ENCODE measurements around the gene CEP104. TPM values are rescaled to one million over a fixed set of nuclear protein-coding genes. Genes with fewer than 3 reads are reported as not detected.

Gene CEP104
- total and polyA plus RNA-seq, 10 of the 15 experiments (the other 5 are each of a cell fraction or from before 2014, with no cell fraction given): 7.2 to 34.8 (median 19.3) TPM

DNA sequence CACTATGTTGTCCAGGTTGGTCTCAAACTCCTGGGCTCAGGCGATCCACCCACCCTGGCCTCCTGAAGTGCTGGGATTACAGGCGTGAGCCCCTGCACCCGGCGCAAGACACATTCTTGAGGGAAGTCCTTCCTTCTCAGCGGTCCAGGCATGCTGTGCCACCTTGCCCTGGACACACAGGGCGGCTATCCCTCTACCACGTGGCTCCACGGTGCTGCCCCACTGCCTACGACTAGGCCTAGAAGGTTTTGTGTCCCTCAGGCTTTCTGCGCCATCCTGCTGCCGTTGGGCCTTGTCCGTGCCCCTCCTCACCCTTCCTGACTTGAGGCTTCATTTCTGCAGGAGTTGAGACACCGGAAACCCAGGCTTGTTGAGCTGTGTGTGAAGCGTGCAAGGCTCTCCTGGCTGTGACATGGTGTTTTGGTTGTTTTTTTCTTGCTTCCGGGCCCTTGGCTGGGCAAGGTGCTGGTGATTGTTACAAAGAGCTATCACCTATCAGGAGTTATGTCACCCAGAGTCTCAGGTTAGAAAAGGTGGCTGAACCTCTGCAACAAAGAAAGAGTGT, 29.2 kb upstream of the CEP104 start (continued):
- TF ChIP-seq SRF (IDR thresholded peaks at IDR 0.05; ENCODE audit: low read depth in 2 of 2, low read length in 2 of 2) (no peak), TCF12 (IDR thresholded peaks at IDR 0.05; ENCODE audit: low read depth, low read length) (no peak), PAX8 (IDR thresholded peaks at IDR 0.05) (no peak)

DNA sequence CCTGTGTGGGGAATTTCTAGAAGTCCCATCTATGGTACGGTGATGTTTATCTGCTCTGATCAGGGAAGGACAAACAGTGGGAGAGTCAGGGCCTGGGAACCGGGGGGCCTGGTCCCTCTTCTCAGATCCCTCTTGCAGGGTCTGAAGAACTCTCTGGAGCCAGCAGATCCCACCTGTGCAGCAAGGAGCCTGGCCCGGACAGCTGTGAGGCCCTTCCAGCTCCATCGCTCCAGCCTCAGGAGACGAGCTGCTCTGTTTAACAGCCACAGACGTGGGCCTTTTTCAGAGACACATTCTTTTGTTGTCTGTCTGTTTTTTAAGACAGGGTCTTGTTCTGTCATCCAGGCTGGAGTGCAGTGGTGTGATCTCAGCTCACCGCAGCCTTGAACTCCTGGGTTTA, 28.6 kb upstream of the CEP104 start:
- Histone ChIP-seq H3K4me1 (ENCODE audit: control insufficient read depth, insufficient read depth, low read length) (peaks cover 3% of the 10 kb centered on the region), H3K9me3 (replicated peaks; ENCODE audit: control insufficient read depth, insufficient read depth, low read length) (no peaks in the 10 kb centered on the region)
- CTCF ChIA-PET: no interaction called here
- no peak for TF ChIP-seq RAD21 (IDR thresholded peaks at IDR 0.05; ENCODE audit: insufficient read depth, low read depth, low read length)
- TF ChIP-seq SMAD5 (IDR thresholded peaks at IDR 0.05; ENCODE audit: low read depth): no peak
- TF ChIP-seq ZNF274 (IDR thresholded peaks at IDR 0.05; ENCODE audit: insufficient read depth, insufficient read length): no peak
- TF ChIP-seq, protein P1, sequence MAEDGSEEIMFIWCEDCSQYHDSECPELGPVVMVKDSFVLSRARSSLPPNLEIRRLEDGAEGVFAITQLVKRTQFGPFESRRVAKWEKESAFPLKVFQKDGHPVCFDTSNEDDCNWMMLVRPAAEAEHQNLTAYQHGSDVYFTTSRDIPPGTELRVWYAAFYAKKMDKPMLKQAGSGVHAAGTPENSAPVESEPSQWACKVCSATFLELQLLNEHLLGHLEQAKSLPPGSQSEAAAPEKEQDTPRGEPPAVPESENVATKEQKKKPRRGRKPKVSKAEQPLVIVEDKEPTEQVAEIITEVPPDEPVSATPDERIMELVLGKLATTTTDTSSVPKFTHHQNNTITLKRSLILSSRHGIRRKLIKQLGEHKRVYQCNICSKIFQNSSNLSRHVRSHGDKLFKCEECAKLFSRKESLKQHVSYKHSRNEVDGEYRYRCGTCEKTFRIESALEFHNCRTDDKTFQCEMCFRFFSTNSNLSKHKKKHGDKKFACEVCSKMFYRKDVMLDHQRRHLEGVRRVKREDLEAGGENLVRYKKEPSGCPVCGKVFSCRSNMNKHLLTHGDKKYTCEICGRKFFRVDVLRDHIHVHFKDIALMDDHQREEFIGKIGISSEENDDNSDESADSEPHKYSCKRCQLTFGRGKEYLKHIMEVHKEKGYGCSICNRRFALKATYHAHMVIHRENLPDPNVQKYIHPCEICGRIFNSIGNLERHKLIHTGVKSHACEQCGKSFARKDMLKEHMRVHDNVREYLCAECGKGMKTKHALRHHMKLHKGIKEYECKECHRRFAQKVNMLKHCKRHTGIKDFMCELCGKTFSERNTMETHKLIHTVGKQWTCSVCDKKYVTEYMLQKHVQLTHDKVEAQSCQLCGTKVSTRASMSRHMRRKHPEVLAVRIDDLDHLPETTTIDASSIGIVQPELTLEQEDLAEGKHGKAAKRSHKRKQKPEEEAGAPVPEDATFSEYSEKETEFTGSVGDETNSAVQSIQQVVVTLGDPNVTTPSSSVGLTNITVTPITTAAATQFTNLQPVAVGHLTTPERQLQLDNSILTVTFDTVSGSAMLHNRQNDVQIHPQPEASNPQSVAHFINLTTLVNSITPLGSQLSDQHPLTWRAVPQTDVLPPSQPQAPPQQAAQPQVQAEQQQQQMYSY (CRISPR knock-in tag; IDR thresholded peaks at IDR 0.05): no peak
- no peak for TF ChIP-seq PAX5 (IDR thresholded peaks at IDR 0.05; ENCODE audit: borderline replicate concordance, low read depth, low read length)
- TF ChIP-seq ZBED1 (IDR thresholded peaks at IDR 0.05; ENCODE audit: borderline replicate concordance): no peak
- TF ChIP-seq ZZZ3 (IDR thresholded peaks at IDR 0.05; ENCODE audit: control insufficient read depth, insufficient read length, low read depth): no peak
- TF ChIP-seq POLR2AphosphoS5 (IDR thresholded peaks at IDR 0.05; ENCODE audit: low read length): no peak
- TF ChIP-seq SRF (IDR thresholded peaks at IDR 0.05; ENCODE audit: low read depth in 2 of 2, low read length in 2 of 2): no peak
- TF ChIP-seq, protein P2, sequence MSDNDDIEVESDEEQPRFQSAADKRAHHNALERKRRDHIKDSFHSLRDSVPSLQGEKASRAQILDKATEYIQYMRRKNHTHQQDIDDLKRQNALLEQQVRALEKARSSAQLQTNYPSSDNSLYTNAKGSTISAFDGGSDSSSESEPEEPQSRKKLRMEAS (IDR thresholded peaks at IDR 0.05; ENCODE audit: low read depth, low read length): no peak
- TF ChIP-seq, protein P3, sequence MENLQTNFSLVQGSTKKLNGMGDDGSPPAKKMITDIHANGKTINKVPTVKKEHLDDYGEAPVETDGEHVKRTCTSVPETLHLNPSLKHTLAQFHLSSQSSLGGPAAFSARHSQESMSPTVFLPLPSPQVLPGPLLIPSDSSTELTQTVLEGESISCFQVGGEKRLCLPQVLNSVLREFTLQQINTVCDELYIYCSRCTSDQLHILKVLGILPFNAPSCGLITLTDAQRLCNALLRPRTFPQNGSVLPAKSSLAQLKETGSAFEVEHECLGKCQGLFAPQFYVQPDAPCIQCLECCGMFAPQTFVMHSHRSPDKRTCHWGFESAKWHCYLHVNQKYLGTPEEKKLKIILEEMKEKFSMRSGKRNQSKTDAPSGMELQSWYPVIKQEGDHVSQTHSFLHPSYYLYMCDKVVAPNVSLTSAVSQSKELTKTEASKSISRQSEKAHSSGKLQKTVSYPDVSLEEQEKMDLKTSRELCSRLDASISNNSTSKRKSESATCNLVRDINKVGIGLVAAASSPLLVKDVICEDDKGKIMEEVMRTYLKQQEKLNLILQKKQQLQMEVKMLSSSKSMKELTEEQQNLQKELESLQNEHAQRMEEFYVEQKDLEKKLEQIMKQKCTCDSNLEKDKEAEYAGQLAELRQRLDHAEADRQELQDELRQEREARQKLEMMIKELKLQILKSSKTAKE (IDR thresholded peaks at IDR 0.05; ENCODE audit: low read depth, poor library complexity, severe bottlenecking): no peak
- TF ChIP-seq BHLHE40 (IDR thresholded peaks at IDR 0.05; ENCODE audit: borderline replicate concordance in 1 of 2, low read depth in 2 of 2, low read length in 1 of 2): no peak
- no peak for TF ChIP-seq ASH2L (IDR thresholded peaks at IDR 0.05; ENCODE audit: borderline replicate concordance, low read depth)
- TF ChIP-seq FOS (IDR thresholded peaks at IDR 0.05; ENCODE audit: borderline replicate concordance, extremely low read depth, insufficient read length): no peak
- no peak for TF ChIP-seq HDAC6 (IDR thresholded peaks at IDR 0.05; ENCODE audit: unreplicated experiment)
- no peak for TF ChIP-seq BMI1 (IDR thresholded peaks at IDR 0.05; ENCODE audit: borderline replicate concordance)
- no peak for TF ChIP-seq CBFB (IDR thresholded peaks at IDR 0.05; ENCODE audit: low read depth)

More for the DNA sequence above, 28.6 kb upstream of the CEP104 start:
- peaks cover 11 to 17% of the 10 kb centered on the region in 2 experiments for H3K36me3 ChIP-seq (ENCODE audit: control insufficient read depth in 2 of 2, insufficient read depth in 2 of 2, low read length in 1 of 2)
- WGBS (ENCODE audit: insufficient coverage, insufficient replicate concordance, low lambda C conversion rate, missing lambda C conversion rate): 94% methylated on average over 7 of the region's 7 CpGs
- no peaks in the 10 kb centered on the region for H3K27me3 ChIP-seq (replicated peaks in 1 of 2; ENCODE audit: control insufficient read depth in 2 of 2, insufficient read depth in 2 of 2, low read length in 1 of 2)
- ATAC-seq (no peak), FAIRE-seq (no peak), DNase-seq (ENCODE audit: low read depth, low spot score) (no peak)
- BruUV-seq (replicated peaks): no TSS peak
- in situ Hi-C loops (cut with MboI) (no loop called here), intact Hi-C loops (cut with micrococcal nuclease; ENCODE audit: unreplicated experiment) (no loop called here)
- H4K20me1 ChIP-seq (ENCODE audit: control insufficient read depth, insufficient read depth): no peaks in the 10 kb centered on the region
- ChIA-PET RAD21 (ENCODE audit: unreplicated experiment) (no interaction called here), SMC1A (ENCODE audit: uncharacterized antibody, unreplicated experiment) (no interaction called here), POLR2A (interaction anchor here (1.0 kb wide), 1 partner anchor 23 kb away, joined by 3 read pairs; no protein-coding TSS in a partner anchor)
- no peak overlapping the region for H3K4me3 ChIP-seq
- no peak overlapping the region for H3K27ac ChIP-seq (ENCODE audit: control insufficient read depth, insufficient read depth)
- no peaks in the 10 kb centered on the region for H3K79me2 ChIP-seq (ENCODE audit: control insufficient read depth, insufficient read depth, low read length)
- H3K4me2 ChIP-seq (ENCODE audit: control insufficient read depth, insufficient read depth): no peak overlapping the region
- H3K9ac ChIP-seq (ENCODE audit: control insufficient read depth, insufficient read depth, low read length): no peak overlapping the region
- no peak overlapping the region for H2AFZ ChIP-seq (ENCODE audit: control insufficient read depth, low read depth, low read length)
